GM23338 (cell line): ENCODE data around the gene TLCD4.

ENCODE experiments used
- CTCF ChIP-seq, 2 experiments: fragments of 200-600 bp in 1 of 2; sonication (generic) in 1 of 2; conservative IDR thresholded peaks; 2 replicates each; pipeline versions ENCODE4 v1.5.1 to v1.6.1; 2016 to 2017; ENCODE audit warnings: antibody characterized with exemption in 2 of 2, low read depth in 2 of 2, mild to moderate bottlenecking in 2 of 2, moderate library complexity in 1 of 2
- EZH2 ChIP-seq: fragments of 200-600 bp; sonication (generic); IDR thresholded peaks from one replicate; pipeline ENCODE4 v1.8.0; 2017; ENCODE audit warnings: antibody characterized with exemption, mild to moderate bottlenecking, low read depth; ENCODE audit not compliant: unreplicated experiment
- EZH2phosphoT487 ChIP-seq: fragments of 200-600 bp; sonication (generic); IDR thresholded peaks from one replicate; pipeline ENCODE4 v1.8.1; 2018; ENCODE audit warnings: antibody characterized with exemption; ENCODE audit not compliant: unreplicated experiment
- JUNB ChIP-seq: IDR thresholded peaks from one replicate; pipeline ENCODE4 v1.6.1; 2016; ENCODE audit warnings: antibody characterized with exemption; ENCODE audit not compliant: unreplicated experiment
- POLR2AphosphoS5 ChIP-seq: IDR thresholded peaks from 2 replicates; pipeline ENCODE4 v1.6.1; 2016; ENCODE audit warnings: antibody characterized with exemption, low read depth
- REST ChIP-seq: IDR thresholded peaks from one replicate; pipeline ENCODE4 v1.6.1; 2018; ENCODE audit warnings: antibody characterized with exemption; ENCODE audit not compliant: unreplicated experiment

- TF ChIP-seq JUNB: no peak
- no peak for TF ChIP-seq CTCF (conservative IDR thresholded peaks at IDR 0.05; ENCODE audit: low read depth in 2 of 2)
- TF ChIP-seq EZH2: no peak
- no peak for TF ChIP-seq REST
- TF ChIP-seq POLR2AphosphoS5: no peak
- TF ChIP-seq EZH2phosphoT487: no peak
These were observed 6.1 kb upstream of the TLCD4 start for GRCh38 chr1:95111014-95111413.
